ENCODE measurements around the gene OR2A12.

- TF ChIP-seq CTCF (IDR thresholded peaks at IDR 0.05), result no peak
- no peak for TF ChIP-seq POLR2A (IDR thresholded peaks at IDR 0.05)
- TF ChIP-seq POLR2AphosphoS5 (IDR thresholded peaks at IDR 0.05), result no peak
- no peak for TF ChIP-seq EP300 (IDR thresholded peaks at IDR 0.05)
Measured at GRCh38 chr7:144133307-144133706, 47.2 kb downstream of the OR2A12 start.
